GM19238 (cell line): ENCODE results near the gene B4GALNT1.
"Not testable (repeated sequence)": the region's sequence is repeated elsewhere in the genome, so short reads cannot be mapped to it uniquely, and the experiment has no call there.

Source experiments
- DNase-seq: peaks from one replicate; pipeline ENCODE4 v3.0.0; 2011; ENCODE audit warnings: low spot score; ENCODE audit not compliant: insufficient read length

The B4GALNT1 gene

GRCh38 chr12:57632958-57633840, at the start of gene B4GALNT1:
Gene B4GALNT1, minus strand, starts transcription at chr12:57633201. Its CDS starts 1,069 bp downstream, at chr12:57632132.
- peak; percentile 76 for DNase-seq

GRCh38 chr12:57679697-57680096, 46.7 kb upstream of the B4GALNT1 start:
- DNase-seq, result no peak

- not testable (repeated sequence) for DNase-seq
Measured at GRCh38 chr12:57677947-57678346, 44.9 kb upstream of the B4GALNT1 start.

- DNase-seq, result no peak
Measured at GRCh38 chr12:57674691-57675090, 41.7 kb upstream of the B4GALNT1 start.

- no peak for DNase-seq
Measured at GRCh38 chr12:57672801-57673200, 39.8 kb upstream of the B4GALNT1 start.

GRCh38 chr12:57671811-57672210, 38.8 kb upstream of the B4GALNT1 start:
- DNase-seq, result not testable (repeated sequence)

- DNase-seq, result not testable (repeated sequence)
Measured at GRCh38 chr12:57669691-57670090, 36.7 kb upstream of the B4GALNT1 start.

- DNase-seq, result no peak
Measured at GRCh38 chr12:57666897-57667296, 33.9 kb upstream of the B4GALNT1 start.

- DNase-seq, result not testable (repeated sequence)
Measured at GRCh38 chr12:57665066-57665820, 32.2 kb upstream of the B4GALNT1 start.

GRCh38 chr12:57661376-57661775, 28.4 kb upstream of the B4GALNT1 start:
- DNase-seq, result no peak

GRCh38 chr12:57658890-57659289, 25.9 kb upstream of the B4GALNT1 start:
- DNase-seq, result no peak

- no peak for DNase-seq
Measured at GRCh38 chr12:57657744-57658143, 24.7 kb upstream of the B4GALNT1 start.

GRCh38 chr12:57656408-57656807, 23.4 kb upstream of the B4GALNT1 start:
- not testable (repeated sequence) for DNase-seq

GRCh38 chr12:57655541-57656240, 22.7 kb upstream of the B4GALNT1 start:
- no peak for DNase-seq

- no peak for DNase-seq
Measured at GRCh38 chr12:57654042-57654441, 21.0 kb upstream of the B4GALNT1 start.

GRCh38 chr12:57646659-57647049, 13.7 kb upstream of the B4GALNT1 start:
- not testable (repeated sequence) for DNase-seq

- not testable (repeated sequence) for DNase-seq
Measured at GRCh38 chr12:57645990-57646658, 13.1 kb upstream of the B4GALNT1 start.

- DNase-seq, result no peak
Measured at GRCh38 chr12:57641699-57642442, 8.9 kb upstream of the B4GALNT1 start.

- no peak for DNase-seq
Measured at GRCh38 chr12:57640175-57641042, 7.4 kb upstream of the B4GALNT1 start.
